GM19240 (cell line): ENCODE results near the gene DHRS11.
A peak's percentile ranks its signal among the peaks of the same experiment; 100 is the strongest.
"Not testable (repeated sequence)": the region's sequence is repeated elsewhere in the genome, so short reads cannot be mapped to it uniquely, and the experiment has no call there.

Experiments used
- DNase-seq: peaks from one replicate; pipeline ENCODE4 v3.0.0; 2011; ENCODE audit warnings: low spot score; ENCODE audit not compliant: insufficient read length

DHRS11 gene

DNA sequence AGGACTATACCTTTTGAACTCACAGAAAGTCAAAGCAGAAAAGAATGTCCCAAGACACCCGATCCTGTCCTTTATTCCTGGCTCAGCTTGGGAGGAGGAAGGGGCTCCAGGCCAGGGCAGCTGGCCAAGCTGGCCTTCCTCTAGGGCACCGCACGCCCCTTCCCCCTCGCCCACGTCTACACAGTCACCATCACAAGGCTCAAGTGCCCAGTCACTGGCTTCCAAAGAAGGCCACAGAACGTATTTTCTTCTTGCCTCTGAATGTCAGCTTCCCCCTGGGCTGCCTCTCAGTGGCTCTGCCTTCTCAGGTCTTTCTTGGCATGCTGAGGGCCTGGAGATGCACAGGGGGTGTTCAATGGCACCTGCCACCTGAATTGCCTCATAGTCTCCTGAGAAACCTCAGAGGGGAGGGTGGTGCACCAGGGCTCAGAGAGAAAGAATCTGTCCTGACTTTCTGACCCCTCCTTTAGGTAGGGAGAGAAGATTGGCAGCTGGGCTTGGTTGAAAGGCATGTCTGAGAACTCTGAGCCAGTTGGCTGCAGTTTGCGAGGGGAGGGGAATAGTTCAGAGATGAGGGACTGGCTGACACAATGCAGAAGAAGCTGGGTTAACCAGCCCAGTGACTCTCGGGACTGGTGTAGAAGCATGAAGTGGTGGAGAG lies 2.1 kb downstream of the DHRS11 start:
- DNase-seq = no peak

DNA sequence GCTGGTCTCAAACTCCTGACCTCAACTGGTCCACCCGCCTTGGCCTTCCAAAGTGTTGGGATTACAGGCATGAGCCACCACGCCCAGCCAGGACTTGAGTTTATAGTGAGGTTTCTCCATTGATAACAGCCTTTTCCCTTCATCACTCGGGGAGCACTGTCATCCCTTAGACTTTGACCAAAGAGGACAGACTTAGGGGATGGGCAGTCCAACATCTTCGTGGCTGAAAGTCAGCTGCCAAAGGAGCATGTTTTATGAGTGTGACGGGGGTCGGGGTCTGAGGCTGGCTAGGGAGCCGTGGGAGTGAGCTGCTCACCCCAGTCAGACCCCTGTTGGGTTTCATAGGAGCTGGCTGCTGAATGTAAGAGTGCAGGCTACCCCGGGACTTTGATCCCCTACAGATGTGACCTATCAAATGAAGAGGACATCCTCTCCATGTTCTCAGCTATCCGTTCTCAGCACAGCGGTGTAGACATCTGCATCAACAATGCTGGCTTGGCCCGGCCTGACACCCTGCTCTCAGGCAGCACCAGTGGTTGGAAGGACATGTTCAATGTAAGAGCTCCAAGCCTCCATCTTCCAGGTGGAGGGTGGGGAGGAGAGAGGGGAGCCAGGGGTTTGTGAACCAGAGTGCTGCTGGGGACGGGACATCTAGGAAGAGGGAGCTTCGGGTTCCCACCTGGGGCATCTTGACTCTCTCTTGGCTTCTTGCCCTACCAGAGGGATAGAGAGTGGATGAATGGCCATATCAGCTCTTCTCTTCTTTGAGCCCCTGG lies 3.1 kb downstream of the DHRS11 start:
- no peak for DNase-seq

DNA sequence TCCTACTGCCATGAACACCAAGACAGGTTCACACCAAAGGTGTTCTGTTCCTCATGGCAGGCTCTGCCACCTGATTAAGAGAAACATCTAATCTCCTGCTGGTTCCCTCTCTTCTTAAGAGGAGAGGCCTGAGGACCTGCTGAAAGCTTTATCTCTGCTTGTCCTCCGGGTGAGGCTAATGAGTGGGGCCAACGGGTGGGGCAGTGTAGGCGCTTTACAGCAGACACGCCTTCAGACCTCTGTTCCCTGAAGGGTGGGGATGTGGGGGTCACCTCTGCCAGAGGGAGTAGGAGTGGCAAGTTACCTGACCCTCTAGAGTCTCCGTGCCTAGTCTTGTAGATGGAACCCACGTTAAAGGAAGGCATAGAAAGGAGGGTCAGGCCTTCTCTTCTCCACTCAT lies 5.5 kb downstream of the DHRS11 start:
- no peak for DNase-seq

DNA sequence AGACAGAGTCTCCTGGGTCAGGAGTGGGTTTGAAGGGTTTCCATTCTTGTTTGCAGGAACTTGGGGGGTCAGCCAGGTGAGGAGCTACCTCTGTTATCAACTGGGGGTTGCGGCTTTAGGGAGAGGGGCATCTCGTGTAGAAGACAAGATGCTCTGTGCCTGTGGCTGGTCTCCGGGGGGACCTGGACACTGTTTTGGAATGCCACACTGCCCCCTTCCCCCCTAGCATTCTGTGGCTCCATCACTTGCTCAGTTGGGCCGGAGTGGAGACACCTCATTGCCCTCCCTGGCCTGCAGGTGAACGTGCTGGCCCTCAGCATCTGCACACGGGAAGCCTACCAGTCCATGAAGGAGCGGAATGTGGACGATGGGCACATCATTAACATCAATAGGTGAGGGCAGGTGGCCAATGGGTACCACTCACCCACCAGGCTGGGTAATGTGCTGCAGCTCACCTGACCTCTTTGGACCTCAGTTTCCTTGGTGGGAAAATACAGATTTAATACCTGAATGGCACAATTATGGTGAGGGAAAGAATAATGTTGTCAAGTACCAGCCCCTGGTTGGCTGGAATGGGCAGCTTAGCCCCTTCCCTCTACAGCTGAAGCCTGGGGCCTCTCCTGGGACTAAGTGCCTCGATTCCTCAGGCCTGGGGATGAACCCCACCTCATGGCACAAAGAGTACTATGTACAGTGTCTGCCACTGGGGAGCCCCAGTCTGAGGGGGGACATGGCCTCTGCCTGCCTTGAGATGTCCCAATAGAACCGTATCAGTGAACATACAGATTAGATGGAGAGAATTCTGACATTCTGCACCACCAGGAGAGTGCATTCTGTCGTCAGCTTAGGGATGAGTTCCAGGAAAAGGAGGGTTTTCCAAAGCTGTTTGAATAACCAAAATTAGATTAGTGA lies 6.4 kb downstream of the DHRS11 start:
- DNase-seq = no peak

DNA sequence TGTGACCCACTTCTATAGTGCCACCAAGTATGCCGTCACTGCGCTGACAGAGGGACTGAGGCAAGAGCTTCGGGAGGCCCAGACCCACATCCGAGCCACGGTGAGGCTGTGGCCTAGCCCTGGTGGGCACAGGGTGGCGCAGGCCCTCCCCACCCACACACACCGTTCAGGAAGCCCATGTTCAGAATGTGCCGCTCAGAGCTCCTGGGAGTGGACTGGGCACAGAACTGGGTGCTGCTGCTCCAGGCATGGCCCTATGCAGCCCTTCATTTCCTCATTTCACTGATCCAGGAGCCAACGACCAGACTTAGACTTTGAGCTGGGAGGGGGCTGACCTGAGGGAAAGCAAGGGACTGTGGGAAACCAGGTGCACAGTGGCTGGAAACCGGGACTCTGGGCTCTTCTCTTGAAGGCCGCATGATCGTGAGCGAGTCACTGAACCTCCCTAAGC lies 7.3 kb downstream of the DHRS11 start:
- no peak for DNase-seq

DNA sequence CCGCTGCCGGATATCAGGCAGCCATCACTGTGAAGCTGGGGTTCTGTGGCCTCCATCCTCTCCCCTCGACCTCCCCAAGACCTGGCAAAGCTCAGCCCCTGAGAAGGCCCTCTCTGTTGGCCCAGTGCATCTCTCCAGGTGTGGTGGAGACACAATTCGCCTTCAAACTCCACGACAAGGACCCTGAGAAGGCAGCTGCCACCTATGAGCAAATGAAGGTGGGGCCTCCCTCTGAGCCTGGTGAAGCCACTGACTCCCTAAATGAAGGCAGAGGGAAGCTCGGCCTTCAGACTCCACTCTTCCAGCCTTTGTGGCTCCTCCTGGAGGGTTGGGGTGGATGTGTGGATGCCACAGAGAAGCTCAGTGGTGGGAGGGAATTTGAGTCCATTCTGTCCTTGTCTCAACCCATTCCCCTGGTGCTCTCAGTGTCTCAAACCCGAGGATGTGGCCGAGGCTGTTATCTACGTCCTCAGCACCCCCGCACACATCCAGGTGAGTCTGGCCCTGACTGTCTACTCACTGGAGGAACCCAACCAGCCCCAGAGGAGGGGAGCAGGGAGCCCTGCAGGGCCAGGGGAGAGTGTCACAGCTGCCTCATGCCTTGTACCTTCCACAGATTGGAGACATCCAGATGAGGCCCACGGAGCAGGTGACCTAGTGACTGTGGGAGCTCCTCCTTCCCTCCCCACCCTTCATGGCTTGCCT lies 8.0 kb downstream of the DHRS11 start:
- DNase-seq = no peak

DNA sequence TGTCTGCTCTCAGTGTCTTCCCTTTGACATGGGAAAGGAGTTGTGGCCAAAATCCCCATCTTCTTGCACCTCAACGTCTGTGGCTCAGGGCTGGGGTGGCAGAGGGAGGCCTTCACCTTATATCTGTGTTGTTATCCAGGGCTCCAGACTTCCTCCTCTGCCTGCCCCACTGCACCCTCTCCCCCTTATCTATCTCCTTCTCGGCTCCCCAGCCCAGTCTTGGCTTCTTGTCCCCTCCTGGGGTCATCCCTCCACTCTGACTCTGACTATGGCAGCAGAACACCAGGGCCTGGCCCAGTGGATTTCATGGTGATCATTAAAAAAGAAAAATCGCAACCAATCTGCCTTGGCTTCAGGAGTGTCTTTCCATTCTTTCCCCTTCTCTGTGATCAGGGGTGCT lies 8.8 kb downstream of the DHRS11 start:
- no peak for DNase-seq

DNA sequence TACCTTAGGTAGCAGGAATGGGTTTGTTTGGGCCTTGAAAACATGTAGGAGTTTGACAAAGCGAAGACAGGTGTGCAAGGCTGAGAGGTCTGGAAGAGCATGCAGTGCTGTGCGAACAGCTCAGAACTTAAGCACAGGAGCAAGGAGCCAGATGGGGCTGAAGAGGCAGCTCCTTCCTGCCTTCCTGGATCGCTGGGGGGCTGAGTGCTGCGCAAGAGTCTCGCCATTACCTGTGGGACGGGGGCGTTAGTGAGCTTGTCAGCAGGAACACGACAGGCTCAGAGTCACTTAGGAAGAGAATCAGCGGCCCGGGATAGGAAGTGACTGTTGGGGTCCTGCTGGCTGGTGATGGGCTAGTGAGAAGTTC lies 9.2 kb downstream of the DHRS11 start:
- DNase-seq = no peak

DNA sequence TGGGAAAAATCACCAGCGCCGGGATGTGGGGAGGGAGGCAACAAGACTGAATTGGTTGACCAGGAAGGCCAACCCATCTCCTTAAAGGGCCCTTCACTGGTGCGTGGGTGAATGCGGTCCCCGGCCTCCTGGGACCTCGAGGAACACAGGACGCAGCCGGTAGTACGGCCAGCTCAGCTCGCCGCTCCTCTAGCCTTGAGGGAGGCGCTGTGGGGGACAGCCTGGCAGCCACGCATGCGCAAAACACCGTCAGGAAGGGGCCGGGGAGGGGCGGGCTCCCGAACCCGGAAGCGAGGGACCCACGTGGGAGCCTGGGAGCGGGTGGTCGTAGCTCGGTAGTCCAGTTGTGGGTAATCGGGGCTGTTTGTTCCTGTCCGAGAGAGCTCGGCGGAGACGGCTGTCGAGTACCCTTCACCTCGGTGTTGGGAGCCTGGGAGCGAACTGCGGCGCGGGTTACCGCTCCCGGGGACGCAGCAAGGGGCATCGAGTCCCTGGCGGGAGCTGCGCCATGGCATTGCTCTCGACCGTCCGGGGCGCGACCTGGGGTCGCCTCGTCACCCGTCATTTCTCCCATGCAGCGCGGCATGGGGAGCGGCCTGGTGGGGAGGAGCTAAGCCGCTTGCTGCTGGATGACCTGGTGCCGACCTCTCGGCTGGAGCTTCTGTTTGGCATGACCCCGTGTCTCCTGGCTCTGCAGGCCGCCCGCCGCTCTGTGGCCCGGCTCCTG lies 9.8 kb downstream of the DHRS11 start, which contains the start of gene MRM1:
TSS of gene MRM1 (plus strand) at position 281 of the 727 bp plus-strand sequence. CDS start at position 509, 228 bp downstream.
- DNase-seq = peak; percentile 86

DNA sequence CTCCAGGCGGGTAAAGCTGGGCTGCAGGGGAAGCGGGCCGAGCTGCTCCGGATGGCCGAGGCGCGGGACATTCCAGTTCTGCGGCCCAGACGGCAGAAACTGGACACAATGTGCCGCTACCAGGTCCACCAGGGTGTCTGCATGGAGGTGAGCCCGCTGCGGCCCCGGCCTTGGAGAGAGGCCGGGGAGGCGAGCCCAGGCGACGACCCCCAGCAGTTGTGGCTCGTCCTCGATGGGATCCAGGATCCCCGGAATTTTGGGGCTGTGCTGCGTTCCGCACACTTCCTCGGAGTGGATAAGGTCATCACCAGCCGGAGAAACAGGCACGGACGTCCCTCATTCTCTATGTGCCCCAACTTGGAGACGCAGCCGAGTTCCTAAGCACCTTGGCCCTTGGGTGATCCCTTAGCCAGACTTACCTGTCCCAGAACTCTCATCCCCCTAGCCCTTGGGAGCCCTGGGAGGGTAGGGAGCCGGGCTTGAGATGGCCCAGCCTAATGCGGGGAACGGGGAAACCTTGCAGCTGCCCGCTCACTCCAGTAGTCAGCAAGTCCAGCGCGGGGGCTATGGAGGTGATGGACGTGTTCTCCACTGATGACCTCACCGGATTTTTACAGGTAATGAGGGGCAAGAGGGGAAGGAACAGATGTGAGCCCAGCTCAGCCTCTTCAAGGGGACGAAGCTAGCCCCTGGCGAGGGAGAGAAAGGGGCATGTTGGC lies 10.5 kb downstream of the DHRS11 start:
- DNase-seq = no peak

DNA sequence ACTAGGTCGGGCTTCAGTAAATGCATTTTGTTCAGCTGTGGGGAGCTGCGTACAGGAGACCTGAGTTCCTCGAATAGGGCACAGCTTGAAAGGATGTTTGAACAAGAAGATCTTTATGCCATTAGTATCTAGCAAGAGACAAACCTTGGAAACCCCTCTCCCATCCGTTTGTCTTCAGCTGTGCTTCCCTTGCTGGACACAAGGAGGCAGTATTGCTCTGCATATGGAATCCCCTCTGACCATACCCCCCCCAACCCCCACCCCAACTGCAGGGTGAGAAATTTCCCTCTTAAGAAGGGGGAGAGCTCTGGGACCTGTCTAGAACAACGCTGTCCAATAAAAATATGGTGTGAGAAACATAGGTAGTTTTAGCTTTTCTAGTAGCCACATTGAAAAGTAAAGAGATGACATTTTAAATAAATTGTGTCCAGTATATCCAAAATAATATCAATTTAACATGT lies 11.3 kb downstream of the DHRS11 start:
- peak; percentile 74 for DNase-seq

DNA sequence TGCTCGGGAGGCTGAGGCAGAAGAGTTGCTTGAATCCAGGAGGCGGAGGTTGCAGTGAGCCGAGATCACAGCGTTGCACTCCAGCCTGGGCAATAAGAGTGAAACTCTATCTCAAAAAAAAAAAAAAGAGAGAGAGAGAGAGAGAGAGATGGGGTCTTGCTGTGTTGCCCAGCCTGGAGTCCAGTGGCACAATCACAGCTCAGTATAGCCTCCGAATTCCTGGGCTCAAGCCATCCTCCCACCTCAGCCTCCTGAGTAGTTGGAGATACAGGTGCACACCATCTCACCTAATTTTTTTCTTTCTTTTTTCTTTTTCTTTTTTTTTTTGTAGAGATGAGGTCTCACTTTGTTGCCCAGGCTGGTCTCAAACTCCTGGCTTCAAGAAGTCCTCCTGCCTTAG lies 13.3 kb downstream of the DHRS11 start:
- DNase-seq = not testable (repeated sequence)

DNA sequence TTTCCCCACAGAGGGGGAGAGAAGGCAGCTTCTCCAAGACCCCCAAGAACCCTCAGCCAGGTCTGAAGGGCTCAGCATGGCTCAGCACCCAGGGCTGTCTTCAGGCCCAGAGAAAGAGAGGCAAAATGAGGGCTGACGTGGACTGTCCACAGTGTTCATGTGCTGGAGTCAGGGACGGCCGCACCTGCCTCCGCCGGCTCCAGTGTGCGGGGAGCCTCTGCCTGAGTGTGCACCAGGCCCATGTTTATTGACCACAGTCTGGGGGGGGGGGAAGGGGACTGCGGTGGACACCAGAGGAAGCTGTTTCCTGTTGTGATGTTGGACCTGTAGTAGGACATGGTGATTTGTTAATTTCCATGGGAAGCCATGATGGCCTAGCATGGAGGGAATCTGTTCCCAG lies 16.6 kb downstream of the DHRS11 start:
- DNase-seq = no peak

DNA sequence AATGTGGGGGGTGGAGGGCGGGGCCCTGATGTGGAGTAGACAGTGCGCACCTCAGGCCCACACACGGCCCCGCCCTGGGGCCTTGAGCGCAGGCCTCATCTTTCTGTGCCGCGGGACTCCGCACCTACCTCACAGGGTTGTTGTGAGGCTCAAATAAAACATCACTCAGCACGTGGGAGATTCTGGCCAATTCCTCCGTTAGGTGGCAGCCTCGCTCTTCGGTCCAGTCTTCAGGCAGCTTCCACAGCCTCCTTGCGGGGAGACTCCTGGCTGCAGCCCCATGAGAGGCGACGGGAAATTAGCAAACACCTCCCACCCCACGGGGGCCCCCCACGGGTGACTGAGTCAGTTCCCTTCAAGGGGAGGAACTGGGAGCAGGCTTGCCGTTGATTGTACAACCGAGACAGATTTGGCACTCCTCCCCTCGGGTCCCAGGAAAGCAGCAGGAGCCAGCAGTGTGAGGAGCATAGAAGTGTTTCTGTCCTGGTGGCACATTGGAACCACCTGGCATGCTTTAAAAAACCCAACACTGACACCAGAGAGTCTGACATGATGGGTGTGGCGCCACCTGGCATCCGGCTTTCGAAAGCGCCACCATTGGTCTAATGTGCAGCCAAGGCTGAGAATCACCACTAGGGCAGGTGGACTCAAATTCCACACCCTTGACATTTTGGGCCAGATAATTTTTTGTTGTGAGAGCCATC lies 17.3 kb downstream of the DHRS11 start:
- DNase-seq = no peak

DNA sequence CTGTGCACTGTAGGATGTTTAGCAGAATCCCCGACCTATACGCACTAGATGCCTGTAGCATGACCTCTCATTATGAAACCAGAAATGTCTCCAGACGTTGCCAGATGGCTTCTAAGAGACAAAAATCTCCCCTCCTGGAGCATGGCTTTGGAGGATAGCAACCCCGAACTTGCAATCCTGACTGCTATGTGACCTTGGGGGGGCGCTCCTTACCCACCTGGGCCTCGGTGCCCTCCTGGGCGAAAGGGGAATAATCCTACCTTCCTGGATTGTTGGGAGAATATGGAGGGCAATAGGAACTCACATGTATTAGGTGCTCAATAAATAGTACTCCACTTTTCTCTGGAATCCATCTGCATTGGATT lies 17.8 kb downstream of the DHRS11 start:
- no peak for DNase-seq

DNA sequence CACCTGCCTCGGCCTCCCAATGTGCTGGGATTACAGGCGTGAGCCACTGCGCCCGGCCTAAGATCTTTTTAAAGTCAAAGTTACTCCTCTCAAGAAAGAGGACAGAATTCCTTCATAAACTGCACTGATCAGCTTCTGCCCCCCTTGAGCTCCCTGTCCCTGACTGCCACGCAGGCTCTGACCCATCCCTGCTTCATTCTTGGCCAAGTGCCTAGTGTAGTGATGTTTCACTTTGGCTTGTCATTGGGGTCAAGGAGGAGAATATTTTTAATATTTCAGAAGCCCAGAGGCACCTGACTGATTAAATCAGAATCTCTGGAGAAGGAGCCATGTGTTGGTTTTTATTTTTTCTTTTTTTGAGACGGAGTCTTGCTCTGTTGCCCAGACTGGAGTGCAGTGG lies 18.8 kb downstream of the DHRS11 start:
- no peak for DNase-seq

DNA sequence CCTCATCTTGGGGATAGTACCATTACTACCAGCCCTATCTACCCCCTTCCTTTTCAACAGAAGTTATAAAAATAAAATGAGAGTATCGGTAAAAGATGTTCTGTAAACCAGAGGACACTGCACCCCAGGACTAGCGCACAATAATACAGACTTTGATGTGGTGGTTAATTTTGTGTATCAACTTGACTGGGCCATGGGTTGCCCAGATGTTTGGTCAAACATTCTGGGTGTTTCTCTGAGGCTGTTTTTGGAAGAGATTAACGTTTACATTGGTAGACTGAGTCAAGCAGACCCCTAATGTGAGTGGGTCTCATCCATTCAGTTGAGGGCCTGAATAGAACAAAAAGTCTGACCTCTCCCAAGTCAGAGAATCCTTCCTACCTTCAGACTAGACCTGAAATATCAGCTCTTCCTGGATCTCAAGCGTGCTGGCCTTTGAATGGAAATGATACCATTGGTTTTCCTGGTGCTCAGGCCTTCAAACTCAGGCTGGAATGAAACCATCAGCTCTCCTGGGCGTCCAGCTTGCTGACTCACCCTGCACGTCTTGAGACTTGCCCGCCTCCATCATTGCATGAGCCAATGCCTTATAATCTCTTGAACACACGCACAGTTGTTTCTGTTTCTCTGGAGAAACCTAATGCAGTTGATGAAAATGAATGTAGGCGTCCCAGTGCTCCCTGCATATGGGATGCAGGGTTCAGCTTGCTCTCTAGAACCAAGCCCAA lies 19.8 kb downstream of the DHRS11 start:
- DNase-seq = no peak

DNA sequence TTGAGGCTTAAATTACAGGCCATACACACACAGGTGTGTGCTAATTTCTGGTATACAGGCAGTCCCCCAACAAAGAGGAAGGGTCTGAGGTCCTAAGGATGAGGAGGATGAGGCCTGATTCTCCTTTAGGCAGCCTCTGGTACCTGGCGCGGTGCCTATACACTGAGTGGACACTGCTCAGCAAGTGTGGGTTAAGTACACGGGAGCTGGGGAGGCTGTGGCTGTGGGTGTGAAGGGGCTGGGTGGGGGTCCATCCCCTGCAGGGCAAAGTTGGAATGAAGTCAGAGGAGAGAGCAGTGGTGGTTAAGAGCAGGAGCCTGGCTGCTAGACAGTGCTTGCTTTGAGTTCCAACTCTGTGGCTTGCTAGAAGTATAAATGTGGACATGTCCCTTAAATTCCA lies 20.6 kb downstream of the DHRS11 start:
- no peak for DNase-seq

DNA sequence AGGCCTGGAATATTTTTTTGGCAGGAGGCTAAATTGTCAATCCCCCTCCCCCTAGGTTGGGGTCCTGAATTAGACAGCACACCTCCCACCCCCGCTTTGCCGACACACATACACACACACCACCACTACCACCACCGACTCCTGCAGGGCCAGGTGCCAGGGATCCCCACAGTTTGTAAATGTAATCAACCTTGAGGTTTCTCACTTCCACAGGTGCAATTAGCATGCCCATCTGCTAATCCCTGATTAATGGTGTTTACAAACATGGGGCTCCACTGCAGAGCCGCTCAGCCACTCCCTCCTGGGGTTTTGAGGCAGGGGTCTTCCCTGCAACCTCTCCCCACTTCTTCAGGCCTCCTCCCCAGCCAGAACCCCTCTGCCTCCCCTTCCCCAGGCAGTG lies 21.5 kb downstream of the DHRS11 start:
- DNase-seq = no peak
